GM19372 (cell line): ENCODE results near the gene VBP1.
"Not testable (repeated sequence)": the region's sequence is repeated elsewhere in the genome, so short reads cannot be mapped to it uniquely, and the experiment has no call there.

Experiments used
- ATAC-seq: cut with Tn5 transposase; IDR thresholded peaks from one replicate; pipeline ENCODE4 v1.9.1; 2021; ENCODE audit warnings: mild to moderate bottlenecking, low read depth, moderate library complexity; ENCODE audit not compliant: unreplicated experiment

VBP1 gene

GRCh38 chrX:155262970-155263754 lies 46.9 kb downstream of the VBP1 start:
- ATAC-seq: no peak

GRCh38 chrX:155263854-155264628 lies 47.8 kb downstream of the VBP1 start, which contains the start of gene RAB39B:
TSS of gene RAB39B (minus strand) at chrX:155264491. CDS start at chrX:155264288, 203 bp downstream.
- peak; percentile 91 for ATAC-seq

GRCh38 chrX:155266439-155266838 lies 50.2 kb downstream of the VBP1 start:
- no peak for ATAC-seq

GRCh38 chrX:155267995-155268394 lies 51.7 kb downstream of the VBP1 start:
- ATAC-seq: not testable (repeated sequence)

GRCh38 chrX:155270969-155271368 lies 54.7 kb downstream of the VBP1 start:
- no peak for ATAC-seq

GRCh38 chrX:155279873-155280272 lies 63.6 kb downstream of the VBP1 start:
- no peak for ATAC-seq
